HepG2 (cell line): ENCODE measurements around the gene CISD3. TPM values are rescaled to one million over a fixed set of nuclear protein-coding genes. Genes with fewer than 3 reads are reported as not detected.

ENCODE experiments used
- CHD4 ChIP-seq: fragments of 200-600 bp; sonication (generic); IDR thresholded peaks from 2 replicates; pipeline ENCODE4 v1.7.0; 2017; ENCODE audit warnings: mild to moderate bottlenecking, low read length, borderline replicate concordance
- ETV6 ChIP-seq: sonication (generic); formaldehyde crosslinking; conservative IDR thresholded peaks from 2 replicates; pipeline ENCODE4 v1.4.0; 2020; ENCODE audit warnings: missing genetic modification reagents
- FOXP1 ChIP-seq, 2 experiments: fragments of 450-650 bp in 1 of 2; IDR thresholded peaks; 2 replicates each; pipeline ENCODE4 v1.6.1; 2017 to 2018; ENCODE audit warnings: antibody characterized with exemption in 1 of 2
- GABPB1 ChIP-seq: IDR thresholded peaks from 2 replicates; pipeline ENCODE4 v1.6.1; 2016; ENCODE audit warnings: mild to moderate bottlenecking, missing genetic modification reagents, moderate library complexity, missing compliant biosample characterization
- NCOA1 ChIP-seq: sonication (generic); formaldehyde crosslinking; IDR thresholded peaks from 2 replicates; pipeline ENCODE4 v1.9.0; 2021; ENCODE audit warnings: missing genetic modification reagents
- NR2C2 ChIP-seq: sonication (generic); formaldehyde crosslinking; IDR thresholded peaks from 2 replicates; pipeline ENCODE4 v1.4.0; 2020; ENCODE audit warnings: missing genetic modification reagents, mild to moderate bottlenecking, moderate library complexity, borderline replicate concordance
- SOX6 ChIP-seq, 2 experiments: fragments of 450-650 bp in 1 of 2; sonication (generic) in 1 of 2; formaldehyde crosslinking in 1 of 2; IDR thresholded peaks; 2 replicates each; pipeline versions ENCODE4 v1.4.0 to v1.6.1; 2017 to 2020; ENCODE audit warnings: antibody characterized with exemption in 1 of 2, mild to moderate bottlenecking in 1 of 2, missing genetic modification reagents in 1 of 2
- ZFP37 ChIP-seq: sonication (generic); formaldehyde crosslinking; IDR thresholded peaks from 2 replicates; pipeline ENCODE4 v1.4.0; 2020; ENCODE audit warnings: missing genetic modification reagents, borderline replicate concordance
- ZNF574 ChIP-seq: sonication (generic); formaldehyde crosslinking; IDR thresholded peaks from 2 replicates; pipeline ENCODE4 v1.4.0; 2020; ENCODE audit warnings: missing genetic modification reagents
- polyA plus RNA-seq, 8 experiments: library from polyadenylated mRNA; depleted of rRNA in 3 of 8; stranded (reverse) in 7 of 8; unstranded in 1 of 8; fragments of >200 nt; fragmentation: Illumina TruSeq in 4 of 8; extraction: Trizol in 4 of 8; gene quantifications; 2 replicates each; pipeline versions ENCODE4 v1.2.1 to v1.2.3, GENCODE V29; 2011 to 2016; ENCODE audit warnings: low read depth in 4 of 8, missing spikeins in 1 of 8, mixed read lengths in 1 of 8; ENCODE audit not compliant: insufficient read depth in 1 of 8
- total RNA-seq, 5 experiments: library from RNA; depleted of rRNA; stranded (reverse); fragments of >200 nt; fragmentation: Illumina TruSeq; extraction: Trizol; gene quantifications; 2 replicates each; pipeline ENCODE4 v1.2.3, GENCODE V29; 2016; ENCODE audit warnings: low read depth in 1 of 5

CISD3 gene
- total and polyA plus RNA-seq, 2 of the 13 experiments (the other 11 are each of a cell fraction or from before 2014, with no cell fraction given) = 30.0 to 34.1 TPM

- TF ChIP-seq ZNF574 (CRISPR knock-in tag) = peak; percentile 25; the same call in 1 of the 2 replicates
- peak; percentile 67 for TF ChIP-seq NR2C2
- TF ChIP-seq NCOA1 = peak; percentile 75
- TF ChIP-seq ETV6 = peak; percentile 43; the same call in 1 of the 2 replicates
- peak; percentile 71 for TF ChIP-seq GABPB1 (CRISPR knock-in tag)
- no peak for TF ChIP-seq CHD4
- TF ChIP-seq ZFP37 (CRISPR knock-in tag) = 0 out of 2 replicates have a peak, but pooled peaks have one; percentile 20
- no peak for TF ChIP-seq FOXP1 (IDR thresholded peaks at IDR 0.05)
- peak; percentile 46 for TF ChIP-seq FOXP1 (CRISPR knock-in tag; IDR thresholded peaks at IDR 0.05)
- no peak for TF ChIP-seq SOX6 (IDR thresholded peaks at IDR 0.05)
- TF ChIP-seq SOX6 (CRISPR knock-in tag; IDR thresholded peaks at IDR 0.05) = peak; percentile 86
Observed at GRCh38 chr17:38705803-38706504, 24.2 kb upstream of the CISD3 start (continued).
